GM08714 (cell line): ENCODE data around the gene MGST2.
"Not testable (repeated sequence)": the region's sequence is repeated elsewhere in the genome, so short reads cannot be mapped to it uniquely, and the experiment has no call there.

Source experiments
- H3K4me3 ChIP-seq: fragments of 200-500 bp; sonication (Bioruptor generic); 2 replicates; pipeline ENCODE4 v1.5.1; 2014; ENCODE audit warnings: mild to moderate bottlenecking, low read length, inconsistent platforms
- ZNF274 ChIP-seq: IDR thresholded peaks from 2 replicates; pipeline ENCODE4 v1.6.1; 2012; ENCODE audit warnings: mild to moderate bottlenecking, low read depth, low read length

MGST2 gene

GRCh38 chr4:139665690-139666529, at the start of gene MGST2:
MGST2 (plus strand) TSS chr4:139665819; CDS start chr4:139666020, 201 bp downstream.
- H3K4me3 ChIP-seq = peak within 1 kb of the TSS; percentile 86

GRCh38 chr4:139617702-139618490, 47.7 kb upstream of the MGST2 start:
- TF ChIP-seq ZNF274 = no peak
- H3K4me3 ChIP-seq = no peak overlapping the region

More at GRCh38 chr4:139665690-139666529, at the start of gene MGST2:
- no peak for TF ChIP-seq ZNF274

GRCh38 chr4:139619644-139620043, 46.0 kb upstream of the MGST2 start:
- H3K4me3 ChIP-seq = no peak overlapping the region
- TF ChIP-seq ZNF274 = no peak

- no peak for TF ChIP-seq ZNF274
- H3K4me3 ChIP-seq = no peak overlapping the region
Measured at GRCh38 chr4:139622901-139623381, 42.7 kb upstream of the MGST2 start.

- TF ChIP-seq ZNF274 = no peak
- H3K4me3 ChIP-seq = no peak overlapping the region
Measured at GRCh38 chr4:139624441-139625092, 41.1 kb upstream of the MGST2 start.

- TF ChIP-seq ZNF274 = no peak
- no peak overlapping the region for H3K4me3 ChIP-seq
Measured at GRCh38 chr4:139625093-139625455, 40.5 kb upstream of the MGST2 start.

GRCh38 chr4:139625482-139625881, 40.1 kb upstream of the MGST2 start:
- TF ChIP-seq ZNF274 = no peak
- no peak overlapping the region for H3K4me3 ChIP-seq

GRCh38 chr4:139628184-139629012, 37.2 kb upstream of the MGST2 start:
- no peak overlapping the region for H3K4me3 ChIP-seq
- no peak for TF ChIP-seq ZNF274

GRCh38 chr4:139629436-139630125, 36.0 kb upstream of the MGST2 start:
- no peak overlapping the region for H3K4me3 ChIP-seq
- no peak for TF ChIP-seq ZNF274

- H3K4me3 ChIP-seq = no peak overlapping the region
- TF ChIP-seq ZNF274 = no peak
Measured at GRCh38 chr4:139630126-139630495, 35.5 kb upstream of the MGST2 start.

GRCh38 chr4:139630991-139631390, 34.6 kb upstream of the MGST2 start:
- no peak for TF ChIP-seq ZNF274

GRCh38 chr4:139631791-139632190, 33.8 kb upstream of the MGST2 start:
- no peak for TF ChIP-seq ZNF274

More at GRCh38 chr4:139630991-139631390, 34.6 kb upstream of the MGST2 start:
- H3K4me3 ChIP-seq = no peak overlapping the region

GRCh38 chr4:139632739-139633138, 32.9 kb upstream of the MGST2 start:
- H3K4me3 ChIP-seq = not testable (repeated sequence)

More at GRCh38 chr4:139631791-139632190, 33.8 kb upstream of the MGST2 start:
- no peak overlapping the region for H3K4me3 ChIP-seq
